T47D (cell line): ENCODE measurements around the gene USPL1.
"Not testable (repeated sequence)": the region's sequence is repeated elsewhere in the genome, so short reads cannot be mapped to it uniquely, and the experiment has no call there.

Source experiments
- DNase-seq, 2 experiments: peaks; one replicate each; pipeline versions ENCODE4 v3.0.0 to v3.0.0-alpha.2; 2011 to 2012; ENCODE audit warnings: low read depth in 1 of 2, low spot score in 1 of 2
- JUND ChIP-seq: IDR thresholded peaks from 2 replicates; pipeline ENCODE4 v1.6.1; 2012; ENCODE audit warnings: low read depth
- in situ Hi-C: cut with HindIII; loops from 2 replicates; pipeline ENCODE4 v1.10.0; 2016; ENCODE audit warnings: low sequenced_read_pairs, low pct_unique_long_range_greater_than_20kb

Gene USPL1

GRCh38 chr13:30620941-30621340 is 3.2 kb downstream of the USPL1 start:
- TF ChIP-seq JUND = no peak
- DNase-seq = no peak
- in situ Hi-C loops = no loop called here

- in situ Hi-C loops = no loop called here
- no peak for TF ChIP-seq JUND
- DNase-seq = no peak
Observed at GRCh38 chr13:30622551-30622950, 4.8 kb downstream of the USPL1 start.

- no peak for TF ChIP-seq JUND
- in situ Hi-C loops = no loop called here
- no peak for DNase-seq
Observed at GRCh38 chr13:30623392-30623791, 5.7 kb downstream of the USPL1 start.

GRCh38 chr13:30624630-30625029 is 6.9 kb downstream of the USPL1 start:
- no peak for DNase-seq
- in situ Hi-C loops = no loop called here
- TF ChIP-seq JUND = no peak

- no peak for DNase-seq
- no peak for TF ChIP-seq JUND
- in situ Hi-C loops = no loop called here
Observed at GRCh38 chr13:30629527-30629926, 11.8 kb downstream of the USPL1 start.

GRCh38 chr13:30633861-30634260 is 16.1 kb downstream of the USPL1 start:
- in situ Hi-C loops = no loop called here
- no peak for DNase-seq
- no peak for TF ChIP-seq JUND

GRCh38 chr13:30634838-30635237 is 17.1 kb downstream of the USPL1 start:
- in situ Hi-C loops = no loop called here
- TF ChIP-seq JUND = no peak
- no peak for DNase-seq

GRCh38 chr13:30638301-30638700 is 20.6 kb downstream of the USPL1 start:
- TF ChIP-seq JUND = no peak
- DNase-seq = no peak
- in situ Hi-C loops = no loop called here

GRCh38 chr13:30639671-30640070 is 22.0 kb downstream of the USPL1 start:
- DNase-seq = no peak
- no peak for TF ChIP-seq JUND
- in situ Hi-C loops = no loop called here

- DNase-seq, in situ Hi-C loops: not testable (repeated sequence)
Observed at GRCh38 chr13:30641173-30641572, 23.5 kb downstream of the USPL1 start.

- DNase-seq = no peak
- in situ Hi-C loops = no loop called here
- TF ChIP-seq JUND = no peak
Observed at GRCh38 chr13:30645629-30646028, 27.9 kb downstream of the USPL1 start.

- TF ChIP-seq JUND = no peak
- DNase-seq = no peak
- in situ Hi-C loops = no loop called here
Observed at GRCh38 chr13:30647420-30647819, 29.7 kb downstream of the USPL1 start.

GRCh38 chr13:30647824-30648521 is 30.3 kb downstream of the USPL1 start:
- DNase-seq = no peak
- in situ Hi-C loops = no loop called here
- TF ChIP-seq JUND = no peak

- in situ Hi-C loops = no loop called here
- DNase-seq = no peak
- TF ChIP-seq JUND = no peak
Observed at GRCh38 chr13:30648522-30649012, 30.8 kb downstream of the USPL1 start.

GRCh38 chr13:30651648-30652047 is 33.9 kb downstream of the USPL1 start:
- in situ Hi-C loops, DNase-seq: not testable (repeated sequence)
